ENCODE results near the gene ZNF780A.
"Not testable (repeated sequence)": the region's sequence is repeated elsewhere in the genome, so short reads cannot be mapped to it uniquely, and the experiment has no call there.

The ZNF780A gene

GRCh38 chr19:40133491-40133890 lies 42.7 kb upstream of the ZNF780A start:
- DNase-seq (ENCODE audit: low spot score), result no peak
- no peak for ATAC-seq (ENCODE audit: low read depth)
- TF ChIP-seq CTCF (IDR thresholded peaks at IDR 0.05; ENCODE audit: poor library complexity, severe bottlenecking), result no peak
- Histone ChIP-seq H3K27ac (ENCODE audit: poor library complexity, severe bottlenecking) (no peak overlapping the region), H3K9me3 (ENCODE audit: severe bottlenecking) (no peaks in the 10 kb centered on the region), H3K27me3 (ENCODE audit: insufficient read depth, poor library complexity, severe bottlenecking) (peaks cover 3% of the 10 kb centered on the region), H3K4me1 (ENCODE audit: insufficient read depth, poor library complexity, severe bottlenecking) (no peaks in the 10 kb centered on the region), H3K4me3 (ENCODE audit: severe bottlenecking) (no peak overlapping the region), H3K36me3 (ENCODE audit: low read depth) (no peaks in the 10 kb centered on the region)

- no peak for DNase-seq (ENCODE audit: low spot score)
- Histone ChIP-seq H3K36me3 (ENCODE audit: low read depth) (no peaks in the 10 kb centered on the region), H3K27me3 (ENCODE audit: insufficient read depth, poor library complexity, severe bottlenecking) (peaks cover 3% of the 10 kb centered on the region), H3K27ac (ENCODE audit: poor library complexity, severe bottlenecking) (no peak overlapping the region), H3K4me1 (ENCODE audit: insufficient read depth, poor library complexity, severe bottlenecking) (no peaks in the 10 kb centered on the region), H3K9me3 (ENCODE audit: severe bottlenecking) (no peaks in the 10 kb centered on the region), H3K4me3 (ENCODE audit: severe bottlenecking) (no peak overlapping the region)
- TF ChIP-seq CTCF (IDR thresholded peaks at IDR 0.05; ENCODE audit: poor library complexity, severe bottlenecking), result no peak
- no peak for ATAC-seq (ENCODE audit: low read depth)
Measured at GRCh38 chr19:40130013-40130412, 39.3 kb upstream of the ZNF780A start.

- Histone ChIP-seq H3K27ac (ENCODE audit: poor library complexity, severe bottlenecking) (no peak overlapping the region), H3K4me1 (ENCODE audit: insufficient read depth, poor library complexity, severe bottlenecking) (no peaks in the 10 kb centered on the region), H3K9me3 (ENCODE audit: severe bottlenecking) (no peaks in the 10 kb centered on the region), H3K27me3 (ENCODE audit: insufficient read depth, poor library complexity, severe bottlenecking) (peaks cover 3% of the 10 kb centered on the region), H3K4me3 (ENCODE audit: severe bottlenecking) (no peak overlapping the region), H3K36me3 (ENCODE audit: low read depth) (no peaks in the 10 kb centered on the region)
- no peak for ATAC-seq (ENCODE audit: low read depth)
- no peak for DNase-seq (ENCODE audit: low spot score)
- no peak for TF ChIP-seq CTCF (IDR thresholded peaks at IDR 0.05; ENCODE audit: poor library complexity, severe bottlenecking)
Measured at GRCh38 chr19:40129425-40129824, 38.7 kb upstream of the ZNF780A start.

GRCh38 chr19:40128991-40129390 lies 38.2 kb upstream of the ZNF780A start:
- Histone ChIP-seq H3K36me3 (ENCODE audit: low read depth) (no peaks in the 10 kb centered on the region), H3K27me3 (ENCODE audit: insufficient read depth, poor library complexity, severe bottlenecking) (peaks cover 3% of the 10 kb centered on the region), H3K4me3 (ENCODE audit: severe bottlenecking) (no peak overlapping the region), H3K27ac (ENCODE audit: poor library complexity, severe bottlenecking) (no peak overlapping the region), H3K9me3 (ENCODE audit: severe bottlenecking) (no peaks in the 10 kb centered on the region), H3K4me1 (ENCODE audit: insufficient read depth, poor library complexity, severe bottlenecking) (no peaks in the 10 kb centered on the region)
- ATAC-seq (ENCODE audit: low read depth) (no peak), DNase-seq (ENCODE audit: low spot score) (no peak)
- TF ChIP-seq CTCF (IDR thresholded peaks at IDR 0.05; ENCODE audit: poor library complexity, severe bottlenecking), result no peak

DNA sequence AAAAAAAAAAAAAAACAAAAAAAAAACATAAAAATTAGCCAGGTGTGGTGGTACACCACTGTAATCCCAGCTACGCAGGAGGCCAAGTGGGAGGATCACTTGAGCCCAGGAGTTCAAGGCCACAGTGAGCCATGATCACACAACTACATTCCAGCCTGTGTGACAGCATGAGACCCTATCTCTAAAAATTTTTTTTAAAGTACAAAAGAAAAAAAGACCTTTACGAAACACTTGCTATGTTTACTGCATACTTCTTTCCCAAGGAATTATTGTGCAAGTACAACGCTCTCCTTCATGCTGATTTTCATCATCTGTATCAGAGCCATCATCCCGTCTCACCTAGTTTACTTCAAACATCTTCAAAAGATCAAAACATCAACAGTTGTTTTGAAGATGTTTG lies 28.6 kb upstream of the ZNF780A start:
- no peaks in the 10 kb centered on the region for H3K27me3 ChIP-seq (ENCODE audit: insufficient read depth, poor library complexity, severe bottlenecking)
- H3K4me3 ChIP-seq (ENCODE audit: severe bottlenecking), result no peak overlapping the region
- no peaks in the 10 kb centered on the region for H3K9me3 ChIP-seq (ENCODE audit: severe bottlenecking)
- no peaks in the 10 kb centered on the region for H3K4me1 ChIP-seq (ENCODE audit: insufficient read depth, poor library complexity, severe bottlenecking)
- no peak overlapping the region for H3K27ac ChIP-seq (ENCODE audit: poor library complexity, severe bottlenecking)
- no peaks in the 10 kb centered on the region for H3K36me3 ChIP-seq (ENCODE audit: low read depth)
- no peak for TF ChIP-seq CTCF (IDR thresholded peaks at IDR 0.05; ENCODE audit: poor library complexity, severe bottlenecking)
- DNase-seq (ENCODE audit: low spot score) (no peak), ATAC-seq (ENCODE audit: low read depth) (no peak)

DNA sequence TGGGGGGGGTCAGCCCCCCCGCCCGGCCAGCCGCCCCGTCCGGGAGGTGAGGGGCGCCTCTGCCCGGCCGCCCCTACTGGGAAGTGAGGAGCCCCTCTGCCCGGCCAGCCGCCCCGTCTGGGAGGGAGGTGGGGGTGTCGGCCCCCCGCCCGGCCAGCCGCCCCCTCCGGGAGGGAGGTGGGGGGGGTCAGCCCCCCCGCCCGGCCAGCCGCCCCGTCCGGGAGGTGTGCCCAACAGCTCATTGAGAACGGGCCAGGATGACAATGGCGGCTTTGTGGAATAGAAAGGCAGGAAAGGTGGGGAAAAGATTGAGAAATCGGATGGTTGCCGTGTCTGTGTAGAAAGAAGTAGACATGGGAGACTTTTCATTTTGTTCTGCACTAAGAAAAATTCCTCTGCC lies 27.9 kb upstream of the ZNF780A start:
- ATAC-seq (ENCODE audit: low read depth); H3K36me3 ChIP-seq (ENCODE audit: low read depth); H3K9me3 ChIP-seq (ENCODE audit: severe bottlenecking); H3K27ac ChIP-seq (ENCODE audit: poor library complexity, severe bottlenecking); H3K4me3 ChIP-seq (ENCODE audit: severe bottlenecking); DNase-seq (ENCODE audit: low spot score); H3K27me3 ChIP-seq (ENCODE audit: insufficient read depth, poor library complexity, severe bottlenecking); H3K4me1 ChIP-seq (ENCODE audit: insufficient read depth, poor library complexity, severe bottlenecking): not testable (repeated sequence)
